ENCODE results near the gene LILRB3.
A peak's percentile ranks its signal among the peaks of the same experiment; 100 is the strongest.
"Not testable (repeated sequence)": the region's sequence is repeated elsewhere in the genome, so short reads cannot be mapped to it uniquely, and the experiment has no call there.

Gene LILRB3

DNA sequence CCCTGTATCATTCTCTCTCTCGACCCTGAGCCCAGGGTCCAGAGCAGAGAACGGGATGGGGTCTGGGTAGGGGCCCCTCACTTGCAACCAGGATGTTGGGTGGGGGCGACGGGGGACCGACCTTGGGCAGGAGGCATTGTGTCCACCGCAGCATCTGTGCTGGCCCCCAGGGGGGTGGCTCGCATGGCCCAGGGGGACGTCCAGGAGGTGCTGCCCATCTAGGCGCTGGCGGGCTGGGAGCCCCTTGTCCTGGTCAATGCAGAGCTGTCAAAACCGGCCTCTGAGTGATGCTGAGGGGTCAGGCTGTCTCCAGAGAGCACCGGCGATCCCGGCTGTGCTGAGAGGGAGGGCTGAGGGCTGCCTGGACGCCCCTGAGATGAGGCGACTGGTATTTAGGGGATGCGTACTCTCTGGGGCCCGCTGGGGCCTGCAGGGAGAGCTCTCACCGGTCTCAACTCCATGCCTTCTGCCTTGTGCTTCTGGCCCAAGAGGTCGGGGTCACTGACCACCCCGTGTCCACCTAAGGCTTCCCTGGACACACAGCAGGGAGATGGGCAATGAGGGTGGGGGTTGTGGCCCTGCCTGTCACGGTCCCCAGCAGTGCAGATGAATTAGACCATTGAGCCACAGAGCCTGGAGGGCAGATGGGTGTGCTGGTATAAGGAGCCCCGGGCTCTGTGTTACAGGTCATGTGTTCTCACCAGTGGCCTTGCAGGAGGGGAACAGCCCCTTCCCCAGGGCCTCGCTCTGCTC, 13.6 kb downstream of the LILRB3 start:
- peak; percentile 24 for DNase-seq

DNA sequence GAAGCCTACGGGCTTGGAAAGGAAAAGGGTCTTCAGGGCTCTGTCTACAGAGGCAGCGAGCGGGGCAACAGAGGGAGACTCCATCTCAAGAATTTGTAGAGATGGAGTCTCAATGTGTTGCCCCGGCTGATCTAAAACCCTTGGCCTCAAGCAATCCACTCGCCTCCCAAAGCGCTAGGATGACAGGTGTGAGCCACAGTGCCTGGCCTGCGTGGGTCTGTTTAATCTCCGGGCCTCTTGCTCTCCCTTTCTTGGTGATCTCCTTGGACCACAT, 14.1 kb downstream of the LILRB3 start:
- DNase-seq, result no peak

DNA sequence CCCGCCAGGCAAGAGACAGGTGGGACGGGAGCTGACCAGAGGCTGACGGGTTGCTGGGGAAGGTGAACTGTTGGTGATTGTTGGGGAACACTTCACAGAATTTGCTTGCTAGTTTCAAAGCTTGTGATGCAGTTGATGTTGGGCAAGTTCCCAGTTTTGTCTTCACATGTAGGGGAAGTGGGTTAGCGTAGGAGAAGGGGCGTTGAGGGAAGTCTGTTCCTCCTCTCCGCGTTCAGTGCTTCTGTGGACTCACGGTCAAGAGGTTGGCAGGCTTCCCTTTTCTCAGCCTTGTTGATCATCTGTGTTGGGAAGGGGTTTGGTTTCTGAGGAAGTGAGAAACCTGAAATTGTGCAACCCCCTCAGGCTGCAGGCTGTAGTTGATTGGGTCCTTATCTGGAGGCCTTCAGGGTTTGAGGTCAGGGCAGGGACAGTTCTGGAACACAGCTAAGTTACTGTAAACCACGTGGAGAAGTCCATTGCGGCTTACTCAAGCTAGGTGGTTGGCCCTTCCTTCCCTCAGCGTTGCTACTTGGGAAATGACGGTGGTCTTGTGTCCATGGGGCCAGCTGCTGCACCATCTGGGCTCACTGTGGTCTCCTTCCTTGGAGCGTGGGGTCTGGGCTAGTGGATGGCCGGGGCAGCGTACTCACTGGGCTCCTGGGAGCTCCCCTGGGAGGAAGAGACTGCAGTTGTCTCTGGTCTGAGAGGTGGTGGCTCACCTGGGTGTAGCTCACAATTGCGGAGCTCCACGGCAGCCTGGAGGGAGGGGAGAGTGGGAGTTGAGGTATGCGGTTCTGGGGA, 14.6 kb downstream of the LILRB3 start:
- peak; percentile 12 for DNase-seq

DNA sequence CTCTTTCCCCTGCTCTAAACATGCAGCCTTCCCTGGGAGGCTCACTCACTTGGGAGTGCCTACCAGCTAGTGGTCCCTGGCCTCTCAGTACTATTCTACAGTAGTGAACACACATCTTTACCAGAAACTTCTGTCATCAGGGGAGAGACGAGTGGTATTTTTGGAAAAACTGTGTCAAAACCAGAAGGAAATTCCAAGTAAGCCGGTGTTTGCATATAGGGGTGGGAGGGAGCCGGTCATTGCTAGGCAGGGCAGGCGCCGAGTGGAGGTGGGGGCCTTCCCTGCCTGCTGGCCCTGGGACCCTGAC, 15.2 kb downstream of the LILRB3 start:
- DNase-seq, result no peak

DNA sequence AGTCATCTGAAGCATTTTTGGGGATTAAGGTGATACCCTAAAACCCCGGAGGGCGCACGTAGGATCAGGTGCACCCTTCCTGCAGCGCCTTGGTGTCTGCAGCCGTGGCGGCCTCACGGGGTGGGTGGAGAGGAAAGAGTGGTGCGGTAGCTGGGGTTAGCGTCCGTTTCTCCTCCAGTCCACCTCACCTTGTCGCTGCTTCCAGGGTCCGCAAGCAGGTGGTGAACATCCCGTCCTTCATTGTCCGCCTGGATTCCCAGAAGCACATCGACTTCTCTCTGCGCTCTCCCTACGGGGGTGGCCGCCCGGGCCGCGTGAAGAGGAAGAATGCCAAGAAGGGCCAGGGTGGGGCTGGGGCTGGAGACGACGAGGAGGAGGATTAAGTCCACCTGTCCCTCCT, 15.6 kb downstream of the LILRB3 start:
- DNase-seq, result not testable (repeated sequence)

DNA sequence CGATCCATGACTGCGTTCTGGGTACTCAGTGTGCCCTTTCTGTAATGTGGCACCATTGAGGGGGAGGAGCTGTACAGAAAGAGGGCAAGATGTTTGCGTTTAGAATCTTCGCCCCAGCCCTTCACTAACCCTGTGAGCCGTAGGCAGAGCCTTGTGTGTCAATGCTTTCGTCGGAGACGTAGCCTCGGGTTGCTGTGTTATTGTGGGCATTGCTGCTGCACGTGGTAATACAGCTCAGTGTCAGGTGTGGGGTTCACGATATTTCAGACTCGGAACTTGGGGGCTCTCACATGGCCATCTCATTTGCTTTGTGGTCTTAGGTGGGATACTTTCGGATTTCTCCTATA, 16.0 kb downstream of the LILRB3 start:
- DNase-seq, result no peak

DNA sequence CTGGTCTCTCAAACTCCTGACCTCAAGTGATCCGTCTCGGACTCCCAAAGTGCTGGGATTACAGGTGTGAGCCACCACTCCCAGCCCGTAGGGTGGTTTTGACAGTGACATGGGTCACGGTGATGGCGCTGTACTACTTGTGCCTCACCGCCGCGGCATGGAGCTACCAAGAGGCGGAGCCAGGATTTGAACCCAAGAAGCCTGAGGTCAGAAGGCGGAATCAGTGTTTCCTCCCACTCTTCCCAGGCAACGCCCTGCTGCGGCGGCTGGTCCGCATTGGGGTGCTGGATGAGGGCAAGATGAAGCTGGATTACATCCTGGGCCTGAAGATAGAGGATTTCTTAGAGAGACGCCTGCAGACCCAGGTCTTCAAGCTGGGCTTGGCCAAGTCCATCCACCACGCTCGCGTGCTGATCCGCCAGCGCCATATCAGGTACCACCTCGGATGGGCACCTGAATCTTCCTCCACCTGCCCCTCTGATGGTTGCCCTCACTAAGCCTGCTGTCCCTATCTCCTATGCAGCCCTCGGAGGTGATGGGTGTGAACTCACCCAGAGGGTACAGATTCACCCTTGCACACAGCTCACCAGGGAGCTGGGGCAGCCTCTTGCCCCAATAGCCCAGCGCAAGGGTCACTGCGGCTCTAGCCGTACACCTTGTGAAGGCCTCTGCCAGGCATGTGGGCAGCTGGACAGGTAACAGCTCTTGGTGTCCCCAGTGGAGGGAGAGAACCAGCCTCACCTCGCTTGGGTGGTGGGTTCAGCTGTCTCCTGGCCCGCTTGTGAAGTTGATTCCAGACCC, 16.6 kb downstream of the LILRB3 start:
- no peak for DNase-seq

DNA sequence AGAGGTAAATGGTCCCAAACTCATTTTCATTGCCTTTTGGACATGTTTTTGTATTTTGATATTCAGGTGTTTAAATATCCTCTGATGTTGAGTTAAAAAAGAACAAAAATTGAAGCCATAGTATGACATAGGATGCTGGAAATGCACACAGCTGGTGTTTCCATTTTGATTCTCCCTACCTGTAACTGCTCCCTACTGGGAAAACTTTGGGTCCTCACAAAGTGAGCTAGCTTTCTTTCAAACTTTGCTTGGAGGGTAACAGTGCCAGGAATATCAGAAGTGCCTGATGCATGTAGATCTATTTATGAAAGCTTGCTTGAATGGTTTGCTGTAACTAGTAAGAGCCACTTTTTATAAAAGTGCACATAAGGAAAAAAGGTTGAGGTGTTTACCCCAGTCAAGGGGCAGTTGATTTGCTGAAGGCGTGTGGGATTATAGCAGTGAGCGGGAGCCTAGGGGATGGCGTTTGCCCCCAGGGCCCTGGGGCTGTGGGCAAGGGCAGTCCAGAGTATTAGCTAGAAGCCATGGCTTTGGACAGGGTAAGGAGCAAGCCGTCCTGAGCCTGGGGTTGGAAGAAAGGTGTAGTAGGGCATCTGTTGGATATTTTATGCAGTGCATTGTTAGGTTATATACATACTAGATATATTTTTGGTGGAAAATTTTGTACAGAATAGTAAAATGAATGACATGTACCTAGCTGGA, 17.9 kb downstream of the LILRB3 start:
- no peak for DNase-seq

DNA sequence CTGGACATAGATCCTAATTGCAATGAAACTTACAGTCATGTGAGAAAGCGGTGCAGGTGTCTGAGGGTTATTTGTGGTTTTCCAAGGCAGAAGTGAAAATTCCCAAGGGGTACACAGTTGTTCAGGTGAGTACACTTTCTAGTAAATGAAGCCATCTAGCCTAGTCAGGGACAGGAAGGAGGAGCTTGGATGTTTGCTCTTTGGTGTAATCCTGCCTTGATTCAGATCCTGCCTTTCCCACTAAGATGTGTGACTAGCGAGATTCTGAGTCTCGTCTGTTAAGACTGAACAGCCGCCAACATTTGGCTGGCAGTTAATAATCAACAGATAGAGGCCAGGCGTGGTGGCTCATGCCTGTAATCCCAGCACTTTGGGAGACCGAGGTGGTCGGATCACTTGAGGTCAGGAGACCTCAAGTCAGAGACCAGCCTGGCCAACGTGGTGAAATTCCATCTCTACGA, 19.6 kb downstream of the LILRB3 start:
- no peak for DNase-seq

DNA sequence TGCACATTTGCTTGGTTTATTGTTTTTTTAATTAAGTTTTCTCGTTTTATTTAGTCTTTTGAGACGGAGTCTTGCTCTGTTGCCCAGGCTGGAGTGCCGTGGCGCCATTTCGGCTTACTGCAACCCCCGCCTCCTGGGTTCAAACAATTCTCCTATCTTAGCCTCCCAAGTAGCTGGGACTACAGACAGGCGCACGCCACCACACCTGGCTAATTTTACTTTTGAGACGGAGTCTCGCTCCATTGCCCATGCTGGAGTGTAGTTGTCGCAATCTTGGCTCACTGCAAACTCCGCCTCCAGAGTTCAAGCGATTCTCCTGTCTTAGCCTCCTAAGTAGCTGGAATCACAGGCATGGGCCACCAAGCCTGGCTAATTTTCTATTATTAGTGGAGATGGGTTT, 20.8 kb downstream of the LILRB3 start:
- DNase-seq, result no peak

DNA sequence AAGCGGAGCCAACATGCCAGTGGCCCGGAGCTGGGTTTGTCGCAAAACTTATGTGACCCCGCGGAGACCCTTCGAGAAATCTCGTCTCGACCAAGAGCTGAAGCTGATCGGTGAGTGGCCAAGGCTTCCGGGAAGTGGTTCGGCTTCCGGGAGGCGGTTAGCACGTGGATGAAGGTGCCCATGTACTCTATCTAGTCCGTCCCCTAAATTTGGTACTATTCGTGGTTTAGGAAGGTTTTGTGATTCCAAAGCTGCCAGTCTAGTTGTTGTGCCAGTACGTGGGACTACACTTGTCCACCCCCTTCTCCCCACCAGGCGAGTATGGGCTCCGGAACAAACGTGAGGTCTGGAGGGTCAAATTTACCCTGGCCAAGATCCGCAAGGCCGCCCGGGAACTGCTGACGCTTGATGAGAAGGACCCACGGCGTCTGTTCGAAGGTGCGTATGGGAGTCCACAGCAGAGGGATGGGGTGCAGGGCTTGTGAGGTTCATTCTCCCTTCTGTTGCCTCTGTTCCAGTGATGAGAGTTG, 21.6 kb downstream of the LILRB3 start:
- DNase-seq, result no peak

DNA sequence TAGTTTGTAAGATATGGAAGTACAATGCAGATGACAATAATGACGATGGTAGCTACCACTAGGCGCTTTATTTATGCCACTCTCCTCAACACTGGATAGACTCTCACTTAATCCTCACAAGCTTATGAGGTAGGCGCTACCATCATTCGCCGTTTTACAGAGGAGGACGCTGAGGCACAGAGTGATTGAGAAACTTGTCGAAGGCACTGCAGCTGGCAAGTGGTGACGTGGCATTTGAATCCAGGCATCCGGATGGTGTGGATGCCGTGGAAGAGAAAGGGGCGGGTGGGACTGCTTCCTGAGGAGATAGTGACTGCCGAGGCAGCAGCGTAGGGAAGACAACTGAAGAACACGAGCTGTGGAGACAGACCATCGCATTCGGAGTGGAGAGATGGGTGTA, 23.4 kb downstream of the LILRB3 start:
- no peak for DNase-seq

DNA sequence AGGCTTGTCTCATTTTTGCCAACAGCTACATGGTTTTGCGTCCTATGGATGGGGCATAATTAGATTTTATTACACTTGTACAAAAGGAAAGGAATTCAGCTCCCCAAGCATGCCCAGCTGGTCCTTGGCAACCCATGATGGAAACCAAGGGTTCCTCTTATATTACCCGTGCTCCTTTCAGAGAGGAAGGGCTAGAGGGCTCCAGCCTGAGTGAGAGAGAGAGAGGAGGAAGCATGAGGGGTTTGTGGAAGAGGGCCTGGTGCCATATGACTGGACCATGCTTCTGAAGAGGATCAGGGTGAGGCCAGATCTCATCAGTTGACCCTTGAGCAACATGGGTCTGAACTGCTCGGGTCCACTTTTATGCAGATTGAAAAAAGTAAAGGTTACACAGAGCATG, 25.7 kb downstream of the LILRB3 start:
- DNase-seq, result no peak

DNA sequence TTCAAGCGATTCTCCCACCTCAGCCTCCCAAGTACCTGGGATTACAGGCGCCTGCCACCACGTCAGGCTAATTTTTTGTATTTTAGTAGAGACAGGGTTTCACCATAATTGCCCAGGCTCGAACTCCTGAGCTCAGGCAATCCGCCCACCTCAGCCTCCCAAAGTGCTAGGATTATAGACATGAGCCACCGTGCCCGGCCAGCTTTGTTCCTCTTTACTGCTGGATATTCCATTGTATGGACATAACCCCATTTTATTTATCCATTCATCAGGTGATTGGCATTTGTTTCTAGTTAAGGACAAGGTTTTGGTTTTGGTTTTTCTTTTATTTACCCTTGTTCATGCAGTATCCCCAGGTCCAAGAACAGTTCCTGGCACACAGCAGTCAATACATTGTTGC, 26.3 kb downstream of the LILRB3 start:
- DNase-seq, result no peak

DNA sequence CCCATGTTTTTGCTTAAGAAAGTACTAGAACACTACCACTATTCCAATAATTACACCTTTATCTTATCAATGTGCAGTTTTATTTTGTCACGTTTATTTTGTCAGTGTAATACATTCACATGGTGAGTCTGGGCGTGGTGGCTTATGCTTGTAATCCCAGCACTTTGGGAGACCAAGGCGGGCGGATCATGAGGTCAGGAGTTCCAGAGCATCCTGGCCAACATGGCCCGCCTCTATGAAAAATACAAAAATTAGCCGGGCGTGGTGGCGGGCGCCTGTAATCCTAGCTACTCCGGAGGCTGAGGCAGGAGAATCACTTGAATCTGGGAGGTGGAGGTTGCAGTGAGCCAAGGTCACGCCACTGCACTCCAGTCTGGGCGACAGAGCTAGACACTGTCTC, 28.3 kb downstream of the LILRB3 start:
- DNase-seq, result not testable (repeated sequence)

DNA sequence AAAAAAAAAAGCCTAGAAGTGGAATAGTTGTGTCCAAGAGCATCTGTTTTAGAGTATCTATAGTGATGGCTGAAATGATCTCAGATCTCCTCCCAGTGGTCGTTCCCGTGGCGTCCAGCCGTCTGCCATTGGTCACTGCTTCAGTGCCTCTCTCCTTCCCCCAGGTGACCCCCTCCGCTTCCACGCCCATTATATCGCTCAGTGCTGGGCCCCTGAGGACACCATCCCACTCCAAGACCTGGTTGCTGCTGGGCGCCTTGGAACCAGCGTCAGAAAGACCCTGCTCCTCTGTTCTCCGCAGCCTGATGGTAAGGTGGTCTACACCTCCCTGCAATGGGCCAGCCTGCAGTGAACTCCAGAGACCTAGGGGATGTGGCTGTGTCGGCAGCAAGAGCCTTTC, 29.8 kb downstream of the LILRB3 start:
- DNase-seq, result no peak

DNA sequence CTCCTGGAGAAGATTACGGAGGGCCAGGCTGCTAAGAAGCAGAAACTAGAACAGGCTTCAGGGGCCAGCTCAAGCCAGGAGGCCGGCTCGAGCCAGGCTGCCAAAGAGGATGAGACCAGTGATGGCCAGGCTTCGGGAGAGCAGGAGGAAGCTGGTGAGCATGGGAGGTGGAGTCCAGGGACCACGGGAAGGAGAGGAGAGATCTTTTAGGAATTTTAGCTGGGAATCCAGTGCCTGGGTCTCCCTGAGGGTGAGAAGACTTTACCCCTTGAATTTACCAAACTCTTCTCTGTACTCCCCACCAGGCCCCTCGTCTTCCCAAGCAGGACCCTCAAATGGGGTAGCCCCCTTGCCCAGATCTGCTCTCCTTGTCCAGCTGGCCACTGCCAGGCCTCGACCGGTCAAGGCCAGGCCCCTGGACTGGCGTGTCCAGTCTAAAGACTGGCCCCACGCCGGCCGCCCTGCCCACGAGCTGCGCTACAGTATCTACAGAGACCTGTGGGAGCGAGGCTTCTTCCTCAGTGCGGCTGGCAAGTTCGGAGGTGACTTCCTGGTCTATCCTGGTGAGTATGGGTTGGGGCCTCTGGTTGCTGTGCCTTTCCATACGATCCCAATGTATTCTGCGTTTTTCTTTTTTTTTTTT, 30.9 kb downstream of the LILRB3 start:
- DNase-seq, result no peak

DNA sequence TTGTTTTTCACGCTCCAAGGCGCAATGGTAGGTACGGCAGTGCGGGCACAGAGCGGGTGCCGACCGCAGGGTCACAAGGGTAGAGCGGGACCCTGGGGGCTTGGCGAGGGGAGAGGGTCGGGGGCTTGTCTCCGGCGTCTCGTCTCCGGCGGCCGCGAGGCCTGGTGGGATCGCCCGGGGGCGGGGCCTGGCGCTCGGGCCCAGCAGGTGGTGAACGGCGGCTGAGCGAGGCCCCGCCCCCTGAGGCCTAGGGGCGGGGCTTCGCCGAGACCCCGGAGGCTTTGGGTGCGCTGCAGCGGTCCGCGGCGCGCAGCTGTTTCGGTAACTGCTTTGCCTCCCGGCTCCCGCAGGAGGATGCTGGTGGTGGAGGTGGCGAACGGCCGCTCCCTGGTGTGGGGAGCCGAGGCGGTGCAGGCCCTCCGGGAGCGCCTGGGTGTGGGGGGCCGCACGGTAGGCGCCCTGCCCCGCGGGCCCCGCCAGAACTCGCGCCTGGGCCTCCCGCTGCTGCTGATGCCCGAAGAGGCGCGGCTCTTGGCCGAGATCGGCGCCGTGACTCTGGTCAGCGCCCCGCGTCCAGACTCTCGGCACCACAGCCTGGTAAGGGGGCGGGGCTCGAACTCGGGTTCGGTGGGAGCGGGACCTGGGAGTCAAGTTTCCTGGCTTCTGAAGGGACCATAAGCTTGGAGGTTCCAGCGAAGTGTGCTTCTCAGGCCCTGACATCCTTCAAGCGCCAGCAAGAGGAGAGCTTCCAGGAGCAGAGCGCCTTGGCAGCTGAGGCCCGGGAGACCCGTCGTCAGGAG, 31.6 kb downstream of the LILRB3 start, which contains the start of gene TSEN34:
Gene TSEN34 (plus strand): TSS at position 298 of the 800 bp plus-strand sequence. CDS start 57 bp downstream, at position 355.
- DNase-seq, result peak; percentile 98

DNA sequence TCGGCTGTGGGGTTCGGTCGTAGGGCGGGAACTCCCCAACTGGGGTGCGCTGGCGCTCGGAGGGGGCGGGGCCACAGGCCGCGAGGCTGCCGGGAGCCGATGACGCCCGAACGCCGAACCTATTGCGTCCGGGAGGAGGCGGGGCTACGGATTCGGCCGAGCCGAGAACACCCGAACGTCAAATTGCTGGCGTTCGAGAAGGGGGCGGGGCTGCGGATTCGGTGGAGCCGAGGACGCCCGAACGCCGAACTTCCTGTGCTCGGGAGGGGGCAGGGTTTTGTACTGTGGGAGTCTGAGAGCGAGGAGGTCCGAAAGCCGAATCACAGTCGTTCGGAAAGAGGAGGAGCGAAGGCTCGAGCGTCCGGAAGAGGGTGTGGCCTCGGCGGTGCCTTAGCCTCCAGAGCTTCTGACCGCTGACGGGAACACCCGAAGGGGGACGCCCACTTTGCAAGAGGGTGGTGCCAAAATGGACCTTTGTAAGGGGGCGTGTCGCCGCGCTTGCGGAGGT, 32.2 kb downstream of the LILRB3 start:
- peak; percentile 99 for DNase-seq

DNA sequence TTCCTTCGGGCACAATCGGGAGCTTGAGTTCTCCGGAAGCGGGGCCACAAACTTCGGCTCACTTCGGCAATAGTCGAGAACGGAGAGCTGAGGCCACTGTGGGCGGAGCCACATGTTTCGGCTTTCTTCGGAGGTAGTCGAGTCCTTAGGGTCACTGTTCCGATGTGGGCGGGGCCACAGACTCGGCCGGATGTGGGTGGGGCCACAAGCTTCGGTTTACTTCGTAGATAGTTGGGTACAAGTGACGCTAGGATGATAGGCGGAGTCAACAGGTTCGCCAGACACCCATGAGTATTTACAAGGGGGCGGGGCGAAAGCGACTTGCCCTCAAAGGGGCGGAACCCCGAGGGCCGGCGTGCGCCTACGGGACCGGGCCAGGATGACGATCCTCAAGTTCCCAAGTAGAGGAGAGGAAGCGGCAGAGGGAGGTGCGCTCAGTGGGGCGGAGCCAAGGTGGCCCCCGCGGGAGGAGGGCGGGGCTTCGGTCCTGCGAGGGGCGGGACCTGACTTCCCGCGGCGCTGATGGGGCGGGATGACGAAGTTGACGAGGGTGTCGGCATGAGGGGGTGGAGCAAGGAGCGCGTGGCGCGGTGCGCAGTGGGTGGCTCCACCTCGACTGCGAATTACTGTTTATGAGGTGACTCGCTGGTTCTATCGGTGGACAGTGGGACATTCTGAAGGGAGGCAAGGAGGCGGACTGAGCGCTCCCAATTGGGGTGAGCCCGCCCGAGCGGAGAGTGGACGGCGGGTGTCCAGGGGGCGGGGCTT, 32.9 kb downstream of the LILRB3 start:
- DNase-seq, result peak; percentile 100

Data from retina (tissue), 1 donor.